ENCODE data around the gene SLCO2A1. TPM values are rescaled to one million over a fixed set of nuclear protein-coding genes. Genes with fewer than 3 reads are reported as not detected.

SLCO2A1 gene
- total and polyA plus RNA-seq, 2 donors (not counting 1 experiment from before 2014, with no cell fraction given), result under 0.01 to 0.12 TPM

GRCh38 chr3:134039161-134039862, 9.6 kb upstream of the SLCO2A1 start:
- H2AFZ ChIP-seq (ENCODE audit: low read length), result no peak overlapping the region
- no peaks in the 10 kb centered on the region for H4K20me1 ChIP-seq (ENCODE audit: control insufficient read depth, extremely low read depth, insufficient read depth, low read length)
- H3K36me3 ChIP-seq (ENCODE audit: control insufficient read depth, insufficient read depth, low read length), result no peaks in the 10 kb centered on the region
- no peak overlapping the region for H3K9ac ChIP-seq (ENCODE audit: insufficient read depth, low read length)
- no peaks in the 10 kb centered on the region for H3K4me1 ChIP-seq (ENCODE audit: control insufficient read depth, extremely low read depth, insufficient read depth, low read length)
- no peaks in the 10 kb centered on the region for H3K79me2 ChIP-seq (ENCODE audit: control insufficient read depth, insufficient read depth, low read length)
- H3K4me2 ChIP-seq (ENCODE audit: extremely low read depth, insufficient read depth, low read length), result no peak overlapping the region
- no peak for DNase-seq (ENCODE audit: low read depth in 2 of 2)
- H3K27me3 ChIP-seq (ENCODE audit: control insufficient read depth, insufficient read depth, low read length), result no peaks in the 10 kb centered on the region
- TF ChIP-seq EZH2 (IDR thresholded peaks at IDR 0.05; ENCODE audit: low read length, missing control alignments), result no peak
- TF ChIP-seq, protein P1, sequence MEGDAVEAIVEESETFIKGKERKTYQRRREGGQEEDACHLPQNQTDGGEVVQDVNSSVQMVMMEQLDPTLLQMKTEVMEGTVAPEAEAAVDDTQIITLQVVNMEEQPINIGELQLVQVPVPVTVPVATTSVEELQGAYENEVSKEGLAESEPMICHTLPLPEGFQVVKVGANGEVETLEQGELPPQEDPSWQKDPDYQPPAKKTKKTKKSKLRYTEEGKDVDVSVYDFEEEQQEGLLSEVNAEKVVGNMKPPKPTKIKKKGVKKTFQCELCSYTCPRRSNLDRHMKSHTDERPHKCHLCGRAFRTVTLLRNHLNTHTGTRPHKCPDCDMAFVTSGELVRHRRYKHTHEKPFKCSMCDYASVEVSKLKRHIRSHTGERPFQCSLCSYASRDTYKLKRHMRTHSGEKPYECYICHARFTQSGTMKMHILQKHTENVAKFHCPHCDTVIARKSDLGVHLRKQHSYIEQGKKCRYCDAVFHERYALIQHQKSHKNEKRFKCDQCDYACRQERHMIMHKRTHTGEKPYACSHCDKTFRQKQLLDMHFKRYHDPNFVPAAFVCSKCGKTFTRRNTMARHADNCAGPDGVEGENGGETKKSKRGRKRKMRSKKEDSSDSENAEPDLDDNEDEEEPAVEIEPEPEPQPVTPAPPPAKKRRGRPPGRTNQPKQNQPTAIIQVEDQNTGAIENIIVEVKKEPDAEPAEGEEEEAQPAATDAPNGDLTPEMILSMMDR (conservative IDR thresholded peaks at IDR 0.05 in 1 of 2, IDR thresholded peaks at IDR 0.05 in 1 of 2; ENCODE audit: low read depth in 1 of 2, low read length in 2 of 2), result peak; percentile 7 to 21
- H3K27ac ChIP-seq (ENCODE audit: insufficient read depth, low read length), result no peak overlapping the region
- H3K4me3 ChIP-seq (replicated peaks in 1 of 4; ENCODE audit: control extremely low read depth in 1 of 4, insufficient read depth in 1 of 4, low read depth in 3 of 4, low read length in 4 of 4), result no peak overlapping the region
- no peaks in the 10 kb centered on the region for H3K9me3 ChIP-seq (ENCODE audit: control insufficient read depth, insufficient read depth, low read depth, low read length)

- no peaks in the 10 kb centered on the region for H3K79me2 ChIP-seq (ENCODE audit: control insufficient read depth, insufficient read depth, low read length)
- TF ChIP-seq, protein P1 (conservative IDR thresholded peaks at IDR 0.05 in 1 of 2, IDR thresholded peaks at IDR 0.05 in 1 of 2; ENCODE audit: low read depth in 1 of 2, low read length in 2 of 2), result no peak
- TF ChIP-seq EZH2 (IDR thresholded peaks at IDR 0.05; ENCODE audit: low read length, missing control alignments), result no peak
- H4K20me1 ChIP-seq (ENCODE audit: control insufficient read depth, extremely low read depth, insufficient read depth, low read length), result no peaks in the 10 kb centered on the region
- no peak overlapping the region for H3K4me2 ChIP-seq (ENCODE audit: extremely low read depth, insufficient read depth, low read length)
- no peaks in the 10 kb centered on the region for H3K36me3 ChIP-seq (ENCODE audit: control insufficient read depth, insufficient read depth, low read length)
- no peaks in the 10 kb centered on the region for H3K4me1 ChIP-seq (ENCODE audit: control insufficient read depth, extremely low read depth, insufficient read depth, low read length)
- H2AFZ ChIP-seq (ENCODE audit: low read length), result no peak overlapping the region
- no peak for DNase-seq (ENCODE audit: low read depth in 2 of 2)
- H3K27ac ChIP-seq (ENCODE audit: insufficient read depth, low read length), result no peak overlapping the region
- no peak overlapping the region for H3K4me3 ChIP-seq (replicated peaks in 1 of 4; ENCODE audit: control extremely low read depth in 1 of 4, insufficient read depth in 1 of 4, low read depth in 3 of 4, low read length in 4 of 4)
- no peak overlapping the region for H3K9ac ChIP-seq (ENCODE audit: insufficient read depth, low read length)
- H3K9me3 ChIP-seq (ENCODE audit: control insufficient read depth, insufficient read depth, low read depth, low read length), result no peaks in the 10 kb centered on the region
- no peaks in the 10 kb centered on the region for H3K27me3 ChIP-seq (ENCODE audit: control insufficient read depth, insufficient read depth, low read length)
These were observed 9.0 kb upstream of the SLCO2A1 start for GRCh38 chr3:134038716-134039115.

- no peak for DNase-seq (ENCODE audit: low read depth in 2 of 2)
- H3K79me2 ChIP-seq (ENCODE audit: control insufficient read depth, insufficient read depth, low read length), result no peaks in the 10 kb centered on the region
- H3K9ac ChIP-seq (ENCODE audit: insufficient read depth, low read length), result no peak overlapping the region
- H3K27ac ChIP-seq (ENCODE audit: insufficient read depth, low read length), result no peak overlapping the region
- H3K27me3 ChIP-seq (ENCODE audit: control insufficient read depth, insufficient read depth, low read length), result no peaks in the 10 kb centered on the region
- TF ChIP-seq, protein P1 (conservative IDR thresholded peaks at IDR 0.05 in 1 of 2, IDR thresholded peaks at IDR 0.05 in 1 of 2; ENCODE audit: low read depth in 1 of 2, low read length in 2 of 2), result no peak
- no peak for TF ChIP-seq EZH2 (IDR thresholded peaks at IDR 0.05; ENCODE audit: low read length, missing control alignments)
- no peaks in the 10 kb centered on the region for H3K4me1 ChIP-seq (ENCODE audit: control insufficient read depth, extremely low read depth, insufficient read depth, low read length)
- no peaks in the 10 kb centered on the region for H3K9me3 ChIP-seq (ENCODE audit: control insufficient read depth, insufficient read depth, low read depth, low read length)
- H3K4me3 ChIP-seq (replicated peaks in 1 of 4; ENCODE audit: control extremely low read depth in 1 of 4, insufficient read depth in 1 of 4, low read depth in 3 of 4, low read length in 4 of 4), result no peak overlapping the region
- no peak overlapping the region for H2AFZ ChIP-seq (ENCODE audit: low read length)
- no peaks in the 10 kb centered on the region for H4K20me1 ChIP-seq (ENCODE audit: control insufficient read depth, extremely low read depth, insufficient read depth, low read length)
- no peaks in the 10 kb centered on the region for H3K36me3 ChIP-seq (ENCODE audit: control insufficient read depth, insufficient read depth, low read length)
- H3K4me2 ChIP-seq (ENCODE audit: extremely low read depth, insufficient read depth, low read length), result no peak overlapping the region
These were observed 8.4 kb upstream of the SLCO2A1 start for GRCh38 chr3:134038071-134038491.

Data from fibroblast of lung (primary cell).